ENCODE data around the gene SFMBT2.

SFMBT2 gene

GRCh38 chr10:7410862-7411670, at the start of gene SFMBT2:
TSS of gene SFMBT2 (minus strand) at chr10:7411034. CDS start at chr10:7381898, 29,136 bp downstream.
- DNase-seq: no peak

- no peak for DNase-seq
Observed at GRCh38 chr10:7460006-7460405, 49.2 kb upstream of the SFMBT2 start.

- DNase-seq: no peak
Observed at GRCh38 chr10:7458556-7458955, 47.7 kb upstream of the SFMBT2 start.

GRCh38 chr10:7457478-7458316, 46.9 kb upstream of the SFMBT2 start:
- no peak for DNase-seq

- no peak for DNase-seq
Observed at GRCh38 chr10:7449063-7449695, 38.3 kb upstream of the SFMBT2 start.

- no peak for DNase-seq
Observed at GRCh38 chr10:7445474-7446185, 34.8 kb upstream of the SFMBT2 start.

GRCh38 chr10:7444551-7445121, 33.8 kb upstream of the SFMBT2 start:
- DNase-seq: no peak

- no peak for DNase-seq
Observed at GRCh38 chr10:7443036-7443435, 32.2 kb upstream of the SFMBT2 start.

GRCh38 chr10:7441403-7442147, 30.7 kb upstream of the SFMBT2 start:
- no peak for DNase-seq

GRCh38 chr10:7439696-7440095, 28.9 kb upstream of the SFMBT2 start:
- DNase-seq: no peak

- no peak for DNase-seq
Observed at GRCh38 chr10:7438196-7438986, 27.6 kb upstream of the SFMBT2 start.

GRCh38 chr10:7436490-7437100, 25.8 kb upstream of the SFMBT2 start:
- DNase-seq: no peak

GRCh38 chr10:7435674-7436073, 24.8 kb upstream of the SFMBT2 start:
- no peak for DNase-seq

- DNase-seq: no peak
Observed at GRCh38 chr10:7434378-7434777, 23.5 kb upstream of the SFMBT2 start.

- DNase-seq: no peak
Observed at GRCh38 chr10:7433861-7434260, 23.0 kb upstream of the SFMBT2 start.

- peak; percentile 0 for DNase-seq
Observed at GRCh38 chr10:7432884-7433726, 22.3 kb upstream of the SFMBT2 start.

- DNase-seq: no peak
Observed at GRCh38 chr10:7428673-7429350, 18.0 kb upstream of the SFMBT2 start.

- DNase-seq: no peak
Observed at GRCh38 chr10:7426349-7426748, 15.5 kb upstream of the SFMBT2 start.

- DNase-seq: no peak
Observed at GRCh38 chr10:7425691-7426090, 14.9 kb upstream of the SFMBT2 start.

Data from NCI-H1436 (cell line).